Measurements from ENCODE around the gene MRPL40. TPM values are rescaled to one million over a fixed set of nuclear protein-coding genes. Genes with fewer than 3 reads are reported as not detected.

Gene MRPL40
- total and polyA plus RNA-seq, 2 donors (not counting 1 experiment from before 2014, with no cell fraction given), result 12.5 to 21.9 TPM

GRCh38 chr22:19420321-19420720 lies 12.0 kb upstream of the MRPL40 start:
- H4K20me1 ChIP-seq (ENCODE audit: control insufficient read depth, insufficient read depth, low read length, poor library complexity, severe bottlenecking), result peaks cover 42% of the 10 kb centered on the region
- no peaks in the 10 kb centered on the region for H3K27me3 Mint-ChIP-seq
- H3K27ac Mint-ChIP-seq, result peak overlapping the region; percentile 16
- no peak for ATAC-seq (ENCODE audit: low read depth)
- peaks cover 0 to 17% of the 10 kb centered on the region in 2 experiments for H3K36me3 ChIP-seq (replicated peaks in 1 of 2; ENCODE audit: control extremely low read depth in 1 of 2, control insufficient read depth in 1 of 2, extremely low read depth in 1 of 2, insufficient read depth in 2 of 2, low read length in 1 of 2)
- no CpG with 5 or more reads among the region's 6 CpGs for WGBS (ENCODE audit: insufficient coverage)
- H3K4me2 ChIP-seq (replicated peaks; ENCODE audit: low read depth, low read length, poor library complexity, severe bottlenecking), result no peak overlapping the region
- CTCF ChIA-PET, result no interaction called here
- TF ChIP-seq EZH2 (IDR thresholded peaks at IDR 0.05; ENCODE audit: borderline replicate concordance, insufficient read depth, low read depth, low read length, poor library complexity, severe bottlenecking) (no peak), CTCF (IDR thresholded peaks at IDR 0.05) (no peak)
- H3K4me1 Mint-ChIP-seq, result peaks cover 49% of the 10 kb centered on the region
- H3K79me2 ChIP-seq (ENCODE audit: control insufficient read depth, insufficient read depth, low read length), result peaks cover 88% of the 10 kb centered on the region
- H3K4me3 Mint-ChIP-seq, result no peak overlapping the region
- no peaks in the 10 kb centered on the region for H3K27me3 ChIP-seq (replicated peaks in 1 of 4; ENCODE audit: control extremely low read depth in 1 of 4, control insufficient read depth in 3 of 4, insufficient read depth in 4 of 4, low read length in 3 of 4)
- H3K9ac ChIP-seq (ENCODE audit: low read length), result no peak overlapping the region
- peaks cover 7 to 24% of the 10 kb centered on the region in 2 donors for H3K4me1 ChIP-seq (ENCODE audit: control insufficient read depth in 2 of 2, insufficient read depth in 2 of 2, low read length in 2 of 2)
- POLR2A ChIA-PET, result no interaction called here
- H3K4me3 ChIP-seq (ENCODE audit: control extremely low read depth in 1 of 5, extremely low read depth in 1 of 5, insufficient read depth in 1 of 5, low read depth in 2 of 5, low read length in 4 of 5), result no peak overlapping the region
- H2AFZ ChIP-seq (ENCODE audit: insufficient read depth, low read depth, low read length, poor library complexity, severe bottlenecking), result no peak overlapping the region
- intact Hi-C loops (cut with micrococcal nuclease), result no loop called here
- H3K9me3 ChIP-seq (ENCODE audit: control extremely low read depth in 1 of 3, control insufficient read depth in 2 of 3, insufficient read depth in 1 of 3, low read length in 2 of 3), result no peaks in the 10 kb centered on the region
- peak overlapping the region in 1 of 2 donors; percentile 55 for H3K27ac ChIP-seq (ENCODE audit: low read length in 2 of 2)
- no peaks in the 10 kb centered on the region for H3K9me3 Mint-ChIP-seq (ENCODE audit: insufficient read depth)
- no peak for DNase-seq

GRCh38 chr22:19422440-19423301 lies 9.7 kb upstream of the MRPL40 start:
- ChIA-PET POLR2A (no interaction called here), CTCF (no interaction called here)
- no peak overlapping the region for H3K4me3 ChIP-seq (ENCODE audit: control extremely low read depth in 1 of 5, extremely low read depth in 1 of 5, insufficient read depth in 1 of 5, low read depth in 2 of 5, low read length in 4 of 5)
- H3K4me1 ChIP-seq (ENCODE audit: control insufficient read depth in 2 of 2, insufficient read depth in 2 of 2, low read length in 2 of 2), result peaks cover 7 to 24% of the 10 kb centered on the region in 2 donors
- H3K4me2 ChIP-seq (replicated peaks; ENCODE audit: low read depth, low read length, poor library complexity, severe bottlenecking), result no peak overlapping the region
- intact Hi-C loops (cut with micrococcal nuclease), result no loop called here
- H3K27me3 ChIP-seq (replicated peaks in 1 of 4; ENCODE audit: control extremely low read depth in 1 of 4, control insufficient read depth in 3 of 4, insufficient read depth in 4 of 4, low read length in 3 of 4), result no peaks in the 10 kb centered on the region
- H3K9ac ChIP-seq (ENCODE audit: low read length), result no peak overlapping the region
- TF ChIP-seq CTCF (IDR thresholded peaks at IDR 0.05) (no peak), EZH2 (IDR thresholded peaks at IDR 0.05; ENCODE audit: borderline replicate concordance, insufficient read depth, low read depth, low read length, poor library complexity, severe bottlenecking) (no peak)
- H3K9me3 ChIP-seq (ENCODE audit: control extremely low read depth in 1 of 3, control insufficient read depth in 2 of 3, insufficient read depth in 1 of 3, low read length in 2 of 3), result no peaks in the 10 kb centered on the region
- peaks cover 49% of the 10 kb centered on the region for H4K20me1 ChIP-seq (ENCODE audit: control insufficient read depth, insufficient read depth, low read length, poor library complexity, severe bottlenecking)
- Mint-ChIP-seq H3K27me3 (no peaks in the 10 kb centered on the region), H3K27ac (no peak overlapping the region), H3K4me1 (peaks cover 63% of the 10 kb centered on the region), H3K9me3 (ENCODE audit: insufficient read depth) (no peaks in the 10 kb centered on the region), H3K4me3 (no peak overlapping the region)
- no peak for ATAC-seq (ENCODE audit: low read depth)
- DNase-seq, result no peak
- peaks cover 0 to 16% of the 10 kb centered on the region in 2 experiments for H3K36me3 ChIP-seq (replicated peaks in 1 of 2; ENCODE audit: control extremely low read depth in 1 of 2, control insufficient read depth in 1 of 2, extremely low read depth in 1 of 2, insufficient read depth in 2 of 2, low read length in 1 of 2)
- H2AFZ ChIP-seq (ENCODE audit: insufficient read depth, low read depth, low read length, poor library complexity, severe bottlenecking), result no peak overlapping the region
- H3K27ac ChIP-seq (ENCODE audit: low read length in 2 of 2), result no peak overlapping the region
- 97% methylated on average over 11 of the region's 11 CpGs for WGBS (ENCODE audit: insufficient coverage)
- H3K79me2 ChIP-seq (ENCODE audit: control insufficient read depth, insufficient read depth, low read length), result peaks cover 88% of the 10 kb centered on the region
